Measurements from ENCODE around the gene CRHR2. TPM values are rescaled to one million over a fixed set of nuclear protein-coding genes. Genes with fewer than 3 reads are reported as not detected.

Gene CRHR2
- total RNA-seq, 1 experiment from 2014 or later: not detected

- TF ChIP-seq, protein P1, sequence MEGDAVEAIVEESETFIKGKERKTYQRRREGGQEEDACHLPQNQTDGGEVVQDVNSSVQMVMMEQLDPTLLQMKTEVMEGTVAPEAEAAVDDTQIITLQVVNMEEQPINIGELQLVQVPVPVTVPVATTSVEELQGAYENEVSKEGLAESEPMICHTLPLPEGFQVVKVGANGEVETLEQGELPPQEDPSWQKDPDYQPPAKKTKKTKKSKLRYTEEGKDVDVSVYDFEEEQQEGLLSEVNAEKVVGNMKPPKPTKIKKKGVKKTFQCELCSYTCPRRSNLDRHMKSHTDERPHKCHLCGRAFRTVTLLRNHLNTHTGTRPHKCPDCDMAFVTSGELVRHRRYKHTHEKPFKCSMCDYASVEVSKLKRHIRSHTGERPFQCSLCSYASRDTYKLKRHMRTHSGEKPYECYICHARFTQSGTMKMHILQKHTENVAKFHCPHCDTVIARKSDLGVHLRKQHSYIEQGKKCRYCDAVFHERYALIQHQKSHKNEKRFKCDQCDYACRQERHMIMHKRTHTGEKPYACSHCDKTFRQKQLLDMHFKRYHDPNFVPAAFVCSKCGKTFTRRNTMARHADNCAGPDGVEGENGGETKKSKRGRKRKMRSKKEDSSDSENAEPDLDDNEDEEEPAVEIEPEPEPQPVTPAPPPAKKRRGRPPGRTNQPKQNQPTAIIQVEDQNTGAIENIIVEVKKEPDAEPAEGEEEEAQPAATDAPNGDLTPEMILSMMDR (IDR thresholded peaks at IDR 0.05; ENCODE audit: insufficient read depth in 1 of 2, low read depth in 1 of 2, low read length in 1 of 2, severe bottlenecking in 1 of 2, unreplicated experiment in 1 of 2): no peak
- Histone ChIP-seq H3K27me3 (replicated peaks; ENCODE audit: control insufficient read depth, insufficient read depth, low read length) (no peaks in the 10 kb centered on the region), H3K4me3 (ENCODE audit: low read depth, low read length) (no peak overlapping the region), H3K36me3 (ENCODE audit: control insufficient read depth, insufficient read depth, low read length) (peaks cover 1% of the 10 kb centered on the region), H3K4me1 (no peaks in the 10 kb centered on the region), H3K9me3 (no peaks in the 10 kb centered on the region)
- Mint-ChIP-seq H3K27me3 (ENCODE audit: insufficient read depth, unreplicated experiment) (no peaks in the 10 kb centered on the region), H3K4me1 (ENCODE audit: low read depth, unreplicated experiment) (no peaks in the 10 kb centered on the region), H3K36me3 (ENCODE audit: insufficient read depth, unreplicated experiment) (peaks cover 98% of the 10 kb centered on the region), H3K27ac (ENCODE audit: unreplicated experiment) (no peak overlapping the region), H3K4me3 (ENCODE audit: unreplicated experiment) (no peak overlapping the region), H3K9me3 (ENCODE audit: unreplicated experiment) (no peaks in the 10 kb centered on the region)
- ChIA-PET POLR2A (no interaction called here), CTCF (no interaction called here)
- no TSS peak for BruUV-seq (replicated peaks)
- no peak for DNase-seq
- intact Hi-C loops (cut with micrococcal nuclease; ENCODE audit: unreplicated experiment): no loop called here
Measured at GRCh38 chr7:30630986-30631385, 51.3 kb downstream of the CRHR2 start.

GRCh38 chr7:30627026-30627425 lies 55.2 kb downstream of the CRHR2 start:
- Mint-ChIP-seq H3K9me3 (ENCODE audit: unreplicated experiment) (no peaks in the 10 kb centered on the region), H3K27ac (ENCODE audit: unreplicated experiment) (no peak overlapping the region), H3K4me1 (ENCODE audit: low read depth, unreplicated experiment) (no peaks in the 10 kb centered on the region), H3K27me3 (ENCODE audit: insufficient read depth, unreplicated experiment) (no peaks in the 10 kb centered on the region), H3K36me3 (ENCODE audit: insufficient read depth, unreplicated experiment) (peaks cover 98% of the 10 kb centered on the region), H3K4me3 (ENCODE audit: unreplicated experiment) (no peak overlapping the region)
- CTCF ChIA-PET: no interaction called here
- DNase-seq: no peak
- TF ChIP-seq, protein P1 (IDR thresholded peaks at IDR 0.05; ENCODE audit: insufficient read depth in 1 of 2, low read depth in 1 of 2, low read length in 1 of 2, severe bottlenecking in 1 of 2, unreplicated experiment in 1 of 2): no peak
- POLR2A ChIA-PET: no interaction called here
- H3K9me3 ChIP-seq: no peaks in the 10 kb centered on the region
- H3K27me3 ChIP-seq (replicated peaks; ENCODE audit: control insufficient read depth, insufficient read depth, low read length): no peaks in the 10 kb centered on the region
- intact Hi-C loops (cut with micrococcal nuclease; ENCODE audit: unreplicated experiment): no loop called here
- no peaks in the 10 kb centered on the region for H3K4me1 ChIP-seq
- peaks cover 1% of the 10 kb centered on the region; the same call in 1 of the 2 replicates for H3K36me3 ChIP-seq (ENCODE audit: control insufficient read depth, insufficient read depth, low read length)
- no peak overlapping the region for H3K4me3 ChIP-seq (ENCODE audit: low read depth, low read length)
- BruUV-seq (replicated peaks): no TSS peak

- Histone ChIP-seq H3K36me3 (ENCODE audit: control insufficient read depth, insufficient read depth, low read length) (peaks cover 2% of the 10 kb centered on the region; the same call in 1 of the 2 replicates), H3K27me3 (replicated peaks; ENCODE audit: control insufficient read depth, insufficient read depth, low read length) (no peaks in the 10 kb centered on the region), H3K9me3 (no peaks in the 10 kb centered on the region), H3K4me3 (ENCODE audit: low read depth, low read length) (no peak overlapping the region), H3K4me1 (no peaks in the 10 kb centered on the region)
- CTCF ChIA-PET: interaction anchor here (1.1 kb wide), 1 partner anchor 116 kb away, joined by 3 read pairs; no protein-coding TSS in a partner anchor
- TF ChIP-seq, protein P1 (IDR thresholded peaks at IDR 0.05; ENCODE audit: insufficient read depth in 1 of 2, low read depth in 1 of 2, low read length in 1 of 2, severe bottlenecking in 1 of 2, unreplicated experiment in 1 of 2): no peak
- H3K27me3 Mint-ChIP-seq (ENCODE audit: insufficient read depth, unreplicated experiment): no peaks in the 10 kb centered on the region
- no peak for DNase-seq
- no TSS peak for BruUV-seq (replicated peaks)
- H3K27ac Mint-ChIP-seq (ENCODE audit: unreplicated experiment): no peak overlapping the region
- intact Hi-C loops (cut with micrococcal nuclease; ENCODE audit: unreplicated experiment): loop anchor here (2.0 kb wide), 1 partner anchor 116 kb away; no protein-coding TSS in a partner anchor
- no peak overlapping the region for H3K4me3 Mint-ChIP-seq (ENCODE audit: unreplicated experiment)
- H3K4me1 Mint-ChIP-seq (ENCODE audit: low read depth, unreplicated experiment): no peaks in the 10 kb centered on the region
- POLR2A ChIA-PET: no interaction called here
- no peaks in the 10 kb centered on the region for H3K9me3 Mint-ChIP-seq (ENCODE audit: unreplicated experiment)
- H3K36me3 Mint-ChIP-seq (ENCODE audit: insufficient read depth, unreplicated experiment): peaks cover 98% of the 10 kb centered on the region
Measured at GRCh38 chr7:30625283-30625682, 57.0 kb downstream of the CRHR2 start.

All from Caco-2 (cell line).